GM20431 (cell line): ENCODE results near the gene IGSF3.
"Not testable (repeated sequence)": the region's sequence is repeated elsewhere in the genome, so short reads cannot be mapped to it uniquely, and the experiment has no call there.

Experiments used
- in situ Hi-C: fragments of 300-500 bp; cut with MseI, MboI; formaldehyde crosslinking; loops from one replicate; pipeline ENCODE4 v1.15.0; 2020; ENCODE audit warnings: low sequenced_read_pairs; ENCODE audit not compliant: unreplicated experiment

Gene IGSF3

GRCh38 chr1:116637583-116637982, 29.9 kb downstream of the IGSF3 start:
- in situ Hi-C loops: not testable (repeated sequence)

GRCh38 chr1:116636584-116636983, 30.9 kb downstream of the IGSF3 start:
- in situ Hi-C loops: not testable (repeated sequence)

- in situ Hi-C loops: not testable (repeated sequence)
Observed at GRCh38 chr1:116634386-116634785, 33.1 kb downstream of the IGSF3 start.

- in situ Hi-C loops: not testable (repeated sequence)
Observed at GRCh38 chr1:116631996-116632925, 35.3 kb downstream of the IGSF3 start.

DNA sequence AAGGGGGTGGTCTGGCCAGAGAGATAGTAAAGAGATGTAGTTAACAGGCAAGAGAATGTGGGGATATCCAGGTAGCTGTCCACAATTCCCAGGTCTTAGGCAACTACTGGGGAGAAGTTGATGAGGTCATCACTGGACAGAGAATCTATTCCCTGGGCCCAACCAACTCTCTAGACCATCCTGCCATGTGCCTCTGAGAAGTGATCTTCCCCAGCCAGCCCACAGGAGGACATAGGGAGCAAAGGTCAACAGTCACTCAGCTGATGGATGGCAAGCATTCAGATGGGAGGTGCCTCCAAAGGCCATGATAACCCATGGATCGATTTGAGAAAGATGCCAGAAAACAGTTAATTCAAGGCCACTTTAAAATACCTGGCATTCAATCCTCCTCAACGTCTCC, 36.0 kb downstream of the IGSF3 start:
- in situ Hi-C loops: not testable (repeated sequence)

GRCh38 chr1:116630057-116630456, 37.5 kb downstream of the IGSF3 start:
- in situ Hi-C loops: not testable (repeated sequence)

- in situ Hi-C loops: not testable (repeated sequence)
Observed at GRCh38 chr1:116629441-116629840, 38.1 kb downstream of the IGSF3 start.

DNA sequence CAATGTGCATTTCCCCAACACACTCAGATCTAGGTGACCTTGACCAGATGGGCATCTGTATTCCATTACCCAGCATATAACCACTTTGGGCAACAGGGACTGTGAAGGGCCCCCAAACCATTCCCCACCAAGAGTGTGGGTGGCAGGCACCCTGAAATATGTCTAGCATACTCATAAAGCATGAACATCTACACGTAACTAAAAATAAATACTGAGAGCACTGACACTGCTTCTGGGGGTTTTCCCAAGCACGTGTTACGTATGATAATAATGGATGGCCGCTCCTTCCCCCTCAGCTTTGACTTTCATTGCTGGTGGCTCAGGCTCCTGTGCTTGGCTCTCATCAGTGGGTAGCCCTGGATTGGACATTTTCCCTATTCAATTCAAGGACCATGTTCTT, 39.1 kb downstream of the IGSF3 start:
- in situ Hi-C loops: no loop called here

DNA sequence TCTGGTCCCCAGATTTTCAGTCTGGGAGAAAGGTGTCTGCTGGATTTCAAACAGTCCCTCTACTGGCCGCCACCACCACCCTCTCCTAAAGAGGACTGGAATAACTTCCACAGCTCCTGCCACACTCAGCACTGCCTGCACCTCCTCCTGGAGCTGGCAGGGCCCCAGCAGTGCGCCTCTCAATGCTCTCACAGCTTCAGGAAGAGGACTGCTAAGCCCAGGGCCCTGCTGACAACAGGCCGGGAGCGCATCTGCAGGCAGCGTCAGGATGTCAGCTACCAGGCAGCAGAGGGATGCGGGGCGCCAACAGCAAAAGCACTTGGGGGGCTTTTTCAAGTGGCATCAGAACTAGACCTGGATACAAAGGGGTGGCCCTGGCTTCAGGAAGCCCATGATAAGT, 40.2 kb downstream of the IGSF3 start:
- in situ Hi-C loops: not testable (repeated sequence)

DNA sequence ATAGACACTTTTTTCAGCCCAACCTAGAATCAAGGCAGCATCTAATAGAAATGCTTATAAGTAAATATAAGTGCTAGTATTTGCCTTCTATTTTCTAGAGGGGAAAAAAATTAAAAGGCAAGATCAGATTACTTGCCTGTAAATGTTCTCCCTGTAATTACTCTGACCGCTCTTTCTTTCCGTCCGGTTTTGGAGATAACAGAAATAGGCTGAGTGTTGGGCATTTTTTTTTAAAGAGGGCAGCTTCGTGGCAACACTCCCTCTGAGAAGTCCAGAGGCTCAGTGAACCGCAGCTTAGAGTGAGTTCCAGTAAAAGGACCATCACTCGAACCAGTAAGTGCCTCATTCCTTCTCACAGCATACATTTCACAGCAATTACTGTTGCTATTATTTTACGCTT, 40.6 kb downstream of the IGSF3 start:
- in situ Hi-C loops: not testable (repeated sequence)

GRCh38 chr1:116625155-116625554, 42.4 kb downstream of the IGSF3 start:
- in situ Hi-C loops: not testable (repeated sequence)

- in situ Hi-C loops: no loop called here
Observed at GRCh38 chr1:116624040-116624439, 43.5 kb downstream of the IGSF3 start.

- in situ Hi-C loops: not testable (repeated sequence)
Observed at GRCh38 chr1:116622496-116622895, 45.0 kb downstream of the IGSF3 start.

- in situ Hi-C loops: not testable (repeated sequence)
Observed at GRCh38 chr1:116621756-116622155, 45.8 kb downstream of the IGSF3 start.

- in situ Hi-C loops: not testable (repeated sequence)
Observed at GRCh38 chr1:116620392-116620791, 47.1 kb downstream of the IGSF3 start.

- in situ Hi-C loops: not testable (repeated sequence)
Observed at GRCh38 chr1:116619106-116619505, 48.4 kb downstream of the IGSF3 start.

DNA sequence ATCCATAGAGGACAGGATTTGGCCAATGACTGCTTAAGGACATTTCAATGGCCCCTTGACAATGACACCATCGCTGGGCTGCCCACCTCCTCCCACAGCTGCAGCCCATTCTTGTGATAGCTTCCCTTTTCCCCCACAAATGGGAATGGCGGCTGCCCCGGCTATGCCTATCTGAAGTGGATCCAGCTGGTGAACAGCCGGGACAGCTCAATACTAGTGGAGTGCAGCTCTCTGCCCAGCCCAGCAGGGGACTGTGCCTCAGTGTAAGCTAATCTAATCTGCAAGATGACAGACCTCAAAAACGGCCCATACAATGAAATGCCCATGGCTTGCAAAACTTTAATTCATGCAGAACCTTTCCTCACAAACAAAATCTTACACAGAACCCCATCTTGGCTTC, 49.7 kb downstream of the IGSF3 start:
- in situ Hi-C loops: not testable (repeated sequence)

- in situ Hi-C loops: not testable (repeated sequence)
Observed at GRCh38 chr1:116613825-116614224, 53.7 kb downstream of the IGSF3 start.

DNA sequence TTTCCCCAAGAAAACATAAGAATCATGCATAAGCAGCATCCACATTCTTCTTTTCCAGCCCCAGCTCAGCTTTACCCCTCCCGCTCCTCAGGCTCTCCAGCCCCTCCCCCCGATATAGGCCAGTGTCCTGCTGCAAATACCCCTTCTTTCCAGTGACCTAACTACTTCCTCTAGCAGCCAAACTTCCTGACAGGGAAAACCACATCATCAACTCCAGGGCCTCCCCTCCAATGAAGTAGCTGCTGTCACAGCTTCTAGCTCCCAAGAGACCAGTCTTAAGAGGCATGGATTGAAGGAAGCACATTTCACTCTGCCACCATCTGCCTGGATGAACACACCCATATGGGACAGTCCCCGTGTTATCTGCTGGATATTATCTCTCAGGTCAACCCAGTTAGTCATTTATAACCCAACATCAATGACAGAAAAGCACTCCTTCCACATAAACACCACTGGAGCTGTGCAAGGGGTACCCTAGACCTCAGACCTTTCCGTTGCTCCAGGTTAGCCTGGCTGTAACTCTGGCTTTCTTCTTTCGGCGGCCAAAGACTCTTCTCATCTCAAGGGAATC, 57.6 kb downstream of the IGSF3 start:
- in situ Hi-C loops: not testable (repeated sequence)

- in situ Hi-C loops: not testable (repeated sequence)
Observed at GRCh38 chr1:116608841-116609240, 58.7 kb downstream of the IGSF3 start.

DNA sequence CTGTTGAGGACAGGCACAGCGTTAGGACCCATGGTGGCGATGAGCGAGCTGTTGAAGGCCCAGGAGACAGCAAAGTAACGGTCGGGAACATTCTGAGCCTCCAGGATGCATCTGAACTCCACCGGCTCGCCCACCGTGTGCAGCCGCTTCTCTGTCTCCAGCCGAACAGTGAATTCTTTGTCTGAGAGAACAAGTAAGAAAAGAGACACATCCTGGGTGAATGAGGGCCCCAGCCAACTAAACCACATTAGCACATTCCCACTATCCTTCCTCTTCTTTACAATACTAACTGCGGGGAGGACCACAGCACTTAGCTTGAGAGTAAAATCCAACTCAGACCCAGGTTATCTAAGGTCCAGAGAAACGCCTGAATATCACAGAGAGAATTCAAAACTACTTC, 59.4 kb downstream of the IGSF3 start:
- in situ Hi-C loops: not testable (repeated sequence)
